NK-92 (cell line): ENCODE measurements around the gene ANK3.

ENCODE experiments used
- DNase-seq: peaks from one replicate; lab custom pipeline; 2025; ENCODE audit not compliant: unreplicated experiment; lab: John Stamatoyannopoulos, UW

Gene ANK3

DNA sequence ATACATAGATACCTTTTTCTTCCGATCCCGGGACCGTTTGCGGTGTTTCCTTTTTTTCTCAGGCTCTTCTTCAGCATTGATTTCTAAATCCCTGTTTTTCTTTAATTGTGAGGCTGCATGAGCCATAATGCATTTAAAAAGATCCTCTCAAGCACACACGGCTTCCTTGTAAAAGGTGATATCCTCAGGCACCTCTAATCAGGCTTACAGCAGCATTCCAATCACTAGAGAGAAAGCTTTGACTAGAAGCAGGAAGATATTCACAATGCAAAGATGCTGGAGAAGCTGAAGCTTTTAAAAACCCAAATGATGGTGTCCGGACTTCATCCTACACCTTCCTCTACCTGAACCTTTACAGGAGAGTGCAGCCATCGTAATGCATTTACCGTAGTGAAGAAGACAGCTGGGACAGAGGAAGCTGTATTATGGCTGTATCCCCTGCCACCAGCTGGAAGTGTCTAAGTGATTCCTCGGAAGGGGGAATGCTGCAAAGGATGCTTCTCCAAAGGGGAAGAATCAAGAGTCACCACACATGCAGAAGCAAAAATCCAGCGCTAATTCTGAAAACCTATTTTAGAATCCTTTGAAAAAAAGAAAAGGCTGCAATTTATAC is at the start of gene ANK3:
TSS of gene ANK3 (minus strand) at position 463 of the 613 bp plus-strand sequence. CDS start at position 126, 337 bp downstream.
- DNase-seq, result no peak

GRCh38 chr10:60434418-60435046 is 44.9 kb upstream of the ANK3 start:
- DNase-seq, result no peak

- DNase-seq, result no peak
These were observed 44.0 kb upstream of the ANK3 start for GRCh38 chr10:60433684-60434083.

- DNase-seq, result no peak
These were observed 41.3 kb upstream of the ANK3 start for GRCh38 chr10:60430836-60431597.

- DNase-seq, result no peak
These were observed 40.3 kb upstream of the ANK3 start for GRCh38 chr10:60430017-60430416.

DNA sequence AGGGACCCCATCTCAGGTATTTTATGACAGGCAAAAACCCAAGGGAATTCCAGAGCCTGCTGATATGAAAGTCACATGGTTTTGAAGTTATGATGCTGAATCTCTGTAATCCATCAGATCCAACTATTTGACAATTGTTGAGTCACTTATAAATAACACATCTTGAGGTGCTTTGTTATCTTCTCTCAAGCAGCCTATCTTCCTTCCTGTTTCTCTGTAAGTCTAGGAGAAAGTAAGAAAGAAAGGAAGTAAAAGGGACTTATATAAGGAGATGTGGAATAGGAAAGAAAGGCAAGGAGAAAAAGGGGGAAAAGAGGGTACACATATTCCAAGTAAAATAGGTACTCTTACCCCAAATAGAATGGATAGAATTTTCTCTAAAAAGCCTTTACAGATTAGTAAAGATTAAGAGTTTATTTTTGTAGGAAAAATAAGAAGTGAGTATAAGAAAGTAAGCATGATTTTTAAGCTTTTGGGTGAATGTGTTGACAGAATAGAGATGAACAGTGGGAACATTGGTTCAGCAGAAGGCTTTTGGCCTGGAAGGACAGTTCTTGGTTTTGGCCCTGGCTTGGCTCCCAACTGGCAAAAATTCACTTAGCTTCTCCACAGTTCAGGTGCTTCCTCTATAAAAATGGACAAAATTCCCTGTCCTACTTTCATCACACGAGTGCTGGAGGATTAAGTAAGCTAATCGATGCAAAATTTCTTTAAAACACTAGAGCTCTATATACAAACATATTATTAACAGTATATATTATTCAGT is 39.6 kb upstream of the ANK3 start:
- no peak for DNase-seq

- no peak for DNase-seq
These were observed 38.7 kb upstream of the ANK3 start for GRCh38 chr10:60428387-60428737.

- no peak for DNase-seq
These were observed 38.2 kb upstream of the ANK3 start for GRCh38 chr10:60427709-60428386.

DNA sequence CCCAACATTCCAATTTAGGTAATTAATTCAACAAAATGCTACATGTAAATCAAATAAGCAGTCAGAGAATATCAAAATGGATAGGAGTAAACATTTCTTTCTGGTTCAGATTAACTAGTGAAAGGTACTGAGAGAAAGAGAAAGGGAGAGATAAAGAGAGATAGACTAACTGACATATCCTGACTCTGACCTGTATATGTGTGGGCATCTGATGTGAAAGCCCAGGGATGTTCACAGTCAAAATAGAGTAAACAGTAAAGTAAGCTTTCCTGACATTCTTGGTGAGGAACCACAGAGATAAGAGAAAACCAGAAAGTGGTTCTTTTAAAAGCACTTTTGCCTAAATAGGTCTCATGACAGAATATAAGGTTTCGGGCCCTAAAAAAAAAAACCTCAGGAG is 37.5 kb upstream of the ANK3 start:
- DNase-seq, result no peak

- no peak for DNase-seq
These were observed 36.8 kb upstream of the ANK3 start for GRCh38 chr10:60426425-60426824.

DNA sequence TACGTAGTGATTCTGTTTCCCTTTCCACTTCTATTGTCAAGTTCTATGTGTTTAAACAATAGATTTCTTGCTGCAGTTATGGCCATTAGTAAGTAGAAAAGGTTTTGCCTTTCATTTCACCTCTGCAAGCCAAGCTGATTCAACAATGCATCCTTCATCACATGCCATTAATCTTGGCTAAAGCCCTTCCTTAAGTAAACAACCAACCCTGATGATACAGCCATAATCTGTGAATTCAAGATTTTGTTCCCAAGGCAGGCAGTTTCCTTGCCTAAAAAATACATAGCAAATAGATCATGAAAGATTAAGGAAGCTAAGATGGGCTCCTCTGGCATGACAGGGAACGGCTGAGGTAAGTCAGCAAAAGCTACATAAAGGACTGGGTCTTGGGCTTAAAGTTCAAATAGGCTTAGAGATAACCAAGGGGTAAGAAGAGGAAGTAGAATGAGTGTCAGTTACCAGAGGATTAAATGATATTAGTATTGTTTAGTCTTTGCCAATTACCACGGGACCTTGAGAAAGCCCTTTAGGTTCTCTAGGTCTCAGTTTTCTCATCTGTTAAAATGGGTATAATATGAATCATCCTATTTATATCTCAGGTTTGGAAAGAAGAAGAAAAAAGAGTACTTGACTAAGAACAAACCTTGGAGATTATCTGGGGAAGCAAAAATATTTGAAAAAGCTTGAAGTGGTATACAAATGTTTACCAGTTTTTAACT is 35.9 kb upstream of the ANK3 start:
- DNase-seq, result no peak

- no peak for DNase-seq
These were observed 35.3 kb upstream of the ANK3 start for GRCh38 chr10:60424971-60425370.

DNA sequence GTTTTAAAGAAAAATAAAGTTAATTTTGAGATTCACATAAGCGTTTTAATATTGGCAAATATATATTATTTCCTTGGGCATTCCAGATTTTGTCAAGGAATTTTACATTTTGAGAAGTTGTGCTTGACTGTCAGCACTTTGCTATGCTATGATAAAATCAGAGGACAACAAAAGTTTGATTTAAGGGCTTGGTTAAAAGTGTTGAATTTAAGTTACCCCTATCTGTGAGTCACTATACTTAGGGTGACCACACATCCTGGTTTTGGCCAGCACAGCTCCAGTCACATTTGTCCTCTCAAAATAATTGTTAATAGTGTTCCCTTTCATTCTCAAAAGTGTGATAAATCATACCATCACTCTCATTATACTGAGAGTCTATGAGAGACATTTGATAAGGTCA is 34.2 kb upstream of the ANK3 start:
- DNase-seq, result no peak

DNA sequence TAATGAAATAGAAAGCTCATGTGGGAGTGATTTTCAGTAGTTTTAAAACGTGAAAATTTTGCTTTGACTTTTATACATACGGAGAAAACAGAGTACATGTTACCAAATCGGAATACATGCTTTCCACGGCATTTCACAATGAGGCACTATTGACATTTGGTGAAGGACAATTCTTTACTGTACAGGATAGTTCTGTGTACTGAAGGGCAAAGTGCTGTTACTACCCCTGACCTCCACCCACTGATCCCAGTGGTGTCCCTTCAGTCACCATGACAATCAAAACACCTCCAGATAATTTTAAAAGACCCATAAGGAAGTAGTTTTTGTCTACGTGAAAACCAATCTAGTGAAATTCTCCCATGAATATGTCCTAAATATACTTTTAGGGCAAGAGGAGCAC is 33.1 kb upstream of the ANK3 start:
- no peak for DNase-seq

GRCh38 chr10:60420991-60421894 is 31.6 kb upstream of the ANK3 start:
- no peak for DNase-seq

DNA sequence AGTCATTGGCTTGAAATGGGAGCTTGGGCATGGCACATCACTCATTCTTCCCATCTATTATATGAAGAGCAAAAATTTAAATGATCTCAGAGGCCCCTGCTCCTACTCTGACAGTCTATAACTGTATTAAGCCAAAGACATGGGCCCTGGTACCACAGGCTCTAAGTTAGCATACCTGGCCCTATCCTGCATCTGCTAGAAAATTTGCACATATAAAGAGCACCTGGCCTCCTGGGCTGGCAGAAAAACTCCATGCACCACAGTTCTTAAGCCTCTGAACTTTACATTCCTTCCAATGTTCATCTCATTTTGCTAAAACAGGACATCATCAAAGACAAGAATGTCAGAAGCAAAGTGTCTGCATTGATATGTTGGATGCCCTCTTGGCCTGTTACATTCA is 29.6 kb upstream of the ANK3 start:
- DNase-seq, result no peak

DNA sequence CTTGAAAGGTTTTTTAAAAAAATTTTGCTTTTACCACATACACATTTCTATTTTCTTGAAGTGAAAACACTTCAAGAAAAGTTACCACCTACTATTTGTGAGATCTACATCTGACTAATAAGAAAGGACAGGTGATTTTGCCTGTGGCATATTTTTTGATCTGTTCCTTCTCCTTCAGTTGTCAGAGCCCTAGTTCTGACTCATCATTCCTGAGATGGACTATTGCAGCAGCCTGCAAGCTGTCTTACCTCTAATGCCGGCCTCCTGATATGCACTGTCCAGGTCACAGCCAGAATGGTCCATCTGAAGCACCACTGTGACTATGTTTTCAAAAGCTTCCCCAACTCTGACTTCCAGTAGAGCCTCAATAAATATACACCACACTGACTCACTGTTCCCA is 28.2 kb upstream of the ANK3 start:
- no peak for DNase-seq

DNA sequence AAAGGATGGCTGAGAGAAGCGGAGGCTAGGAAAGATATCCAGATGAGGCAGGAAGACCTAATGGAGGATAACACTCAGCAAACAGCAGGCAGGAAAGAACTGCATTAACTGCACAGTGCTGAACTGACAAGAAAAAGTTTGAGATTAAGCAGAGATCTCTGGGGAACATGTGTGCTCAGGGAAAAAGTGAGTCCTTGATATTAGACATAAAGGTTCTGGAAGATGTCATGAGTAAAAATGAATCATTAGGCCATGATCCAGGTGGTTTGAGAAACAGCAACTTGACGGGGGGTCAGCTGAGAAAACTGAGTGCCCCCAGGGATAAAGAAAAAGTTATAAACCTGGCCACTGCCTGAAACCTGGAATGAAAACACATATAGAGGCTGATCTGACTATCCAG is 27.3 kb upstream of the ANK3 start:
- DNase-seq, result no peak

DNA sequence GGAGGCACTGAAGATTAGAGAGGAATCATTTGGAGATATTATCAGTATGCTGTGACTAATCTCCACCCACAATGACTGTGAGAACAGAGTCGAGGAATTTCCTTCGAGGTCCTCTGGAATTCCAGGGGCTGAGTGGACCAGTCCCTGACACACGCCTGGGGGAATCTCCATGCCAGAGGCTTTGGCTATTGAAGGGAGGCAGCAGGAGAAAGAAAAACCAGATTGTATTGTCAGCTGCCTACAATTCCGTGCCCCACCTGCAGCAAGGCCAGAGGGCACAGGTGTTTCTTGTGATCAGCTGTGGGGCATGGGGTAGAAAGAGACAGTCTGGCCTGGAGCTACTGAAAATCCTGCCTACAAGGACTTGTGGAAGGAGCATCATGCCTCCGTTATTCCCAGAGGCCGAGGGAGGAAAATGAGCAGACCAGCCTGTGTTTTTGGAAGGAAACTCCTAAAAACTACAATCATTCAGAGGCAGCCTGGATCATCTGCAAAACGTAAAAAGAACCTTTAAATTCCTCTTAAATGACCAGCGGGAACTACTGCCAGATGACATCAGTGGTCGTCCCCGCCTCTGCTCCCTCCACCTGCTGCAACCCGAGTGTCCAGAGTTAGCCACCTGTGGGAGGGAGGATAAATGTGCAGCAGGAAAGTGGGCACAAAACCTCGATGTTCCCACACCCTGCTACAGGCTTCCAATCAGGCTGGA is 25.4 kb upstream of the ANK3 start:
- no peak for DNase-seq
